Measurements from ENCODE around the gene APOA4. TPM values are rescaled to one million over a fixed set of nuclear protein-coding genes. Genes with fewer than 3 reads are reported as not detected.

APOA4 gene
- polyA plus RNA-seq, 1 donor from 2014 or later, result not detected

GRCh38 chr11:116851626-116852025 lies 28.5 kb upstream of the APOA4 start:
- Histone ChIP-seq H3K9ac (ENCODE audit: low read length) (no peak overlapping the region), H3K9me3 (ENCODE audit: low read length) (no peaks in the 10 kb centered on the region), H3K4me2 (ENCODE audit: low read length) (no peak overlapping the region), H4K20me1 (ENCODE audit: insufficient read depth) (no peaks in the 10 kb centered on the region), H3K27me3 (ENCODE audit: insufficient read depth, low read depth, low read length) (no peaks in the 10 kb centered on the region), H3K4me3 (ENCODE audit: low read length) (no peak overlapping the region), H3K36me3 (ENCODE audit: insufficient read depth, low read length) (peaks cover 11% of the 10 kb centered on the region), H3K27ac (ENCODE audit: low read length) (no peak overlapping the region), H3F3A (ENCODE audit: insufficient read depth, low read length, poor library complexity, severe bottlenecking) (no peaks in the 10 kb centered on the region), H3K9me2 (ENCODE audit: insufficient read depth, low read length) (no peaks in the 10 kb centered on the region), H3K79me2 (replicated peaks; ENCODE audit: insufficient read depth, low read length) (no peaks in the 10 kb centered on the region), H2AFZ (ENCODE audit: low read depth, low read length) (no peak overlapping the region)
- no peak for TF ChIP-seq SMC3 (conservative IDR thresholded peaks at IDR 0.05; ENCODE audit: poor library complexity)
- no peak for TF ChIP-seq TAF1 (IDR thresholded peaks at IDR 0.05; ENCODE audit: low read depth)
- TF ChIP-seq MXI1 (conservative IDR thresholded peaks at IDR 0.05; ENCODE audit: poor library complexity, severe bottlenecking), result no peak
- TF ChIP-seq, protein P1, sequence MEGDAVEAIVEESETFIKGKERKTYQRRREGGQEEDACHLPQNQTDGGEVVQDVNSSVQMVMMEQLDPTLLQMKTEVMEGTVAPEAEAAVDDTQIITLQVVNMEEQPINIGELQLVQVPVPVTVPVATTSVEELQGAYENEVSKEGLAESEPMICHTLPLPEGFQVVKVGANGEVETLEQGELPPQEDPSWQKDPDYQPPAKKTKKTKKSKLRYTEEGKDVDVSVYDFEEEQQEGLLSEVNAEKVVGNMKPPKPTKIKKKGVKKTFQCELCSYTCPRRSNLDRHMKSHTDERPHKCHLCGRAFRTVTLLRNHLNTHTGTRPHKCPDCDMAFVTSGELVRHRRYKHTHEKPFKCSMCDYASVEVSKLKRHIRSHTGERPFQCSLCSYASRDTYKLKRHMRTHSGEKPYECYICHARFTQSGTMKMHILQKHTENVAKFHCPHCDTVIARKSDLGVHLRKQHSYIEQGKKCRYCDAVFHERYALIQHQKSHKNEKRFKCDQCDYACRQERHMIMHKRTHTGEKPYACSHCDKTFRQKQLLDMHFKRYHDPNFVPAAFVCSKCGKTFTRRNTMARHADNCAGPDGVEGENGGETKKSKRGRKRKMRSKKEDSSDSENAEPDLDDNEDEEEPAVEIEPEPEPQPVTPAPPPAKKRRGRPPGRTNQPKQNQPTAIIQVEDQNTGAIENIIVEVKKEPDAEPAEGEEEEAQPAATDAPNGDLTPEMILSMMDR (IDR thresholded peaks at IDR 0.05; ENCODE audit: poor library complexity, severe bottlenecking), result no peak
- no peak for TF ChIP-seq POLR2AphosphoS5 (IDR thresholded peaks at IDR 0.05)
- TF ChIP-seq RAD21 (conservative IDR thresholded peaks at IDR 0.05), result no peak
- TF ChIP-seq REST (IDR thresholded peaks at IDR 0.05; ENCODE audit: borderline replicate concordance), result no peak

- Histone ChIP-seq H2AFZ (ENCODE audit: low read depth, low read length) (no peak overlapping the region), H3K36me3 (ENCODE audit: insufficient read depth, low read length) (peaks cover 11% of the 10 kb centered on the region)
- TF ChIP-seq REST (IDR thresholded peaks at IDR 0.05; ENCODE audit: borderline replicate concordance) (no peak), TAF1 (IDR thresholded peaks at IDR 0.05; ENCODE audit: low read depth) (no peak), EP300 (conservative IDR thresholded peaks at IDR 0.05; ENCODE audit: poor library complexity, severe bottlenecking) (no peak), RAD21 (conservative IDR thresholded peaks at IDR 0.05) (no peak), POLR2AphosphoS5 (IDR thresholded peaks at IDR 0.05) (no peak), EZH2 (IDR thresholded peaks at IDR 0.05; ENCODE audit: borderline replicate concordance, insufficient read depth, low read length, poor library complexity, severe bottlenecking) (no peak), SMC3 (conservative IDR thresholded peaks at IDR 0.05; ENCODE audit: poor library complexity) (no peak), MXI1 (conservative IDR thresholded peaks at IDR 0.05; ENCODE audit: poor library complexity, severe bottlenecking) (no peak)
- TF ChIP-seq, protein P1 (IDR thresholded peaks at IDR 0.05; ENCODE audit: poor library complexity, severe bottlenecking), result no peak
Observed at GRCh38 chr11:116849486-116849885, 26.4 kb upstream of the APOA4 start.

More at GRCh38 chr11:116849486-116849885, 26.4 kb upstream of the APOA4 start:
- Histone ChIP-seq H3K9ac (ENCODE audit: low read length) (no peak overlapping the region), H3K4me3 (ENCODE audit: low read length) (no peak overlapping the region), H3K79me2 (replicated peaks; ENCODE audit: insufficient read depth, low read length) (no peaks in the 10 kb centered on the region), H3K4me2 (ENCODE audit: low read length) (no peak overlapping the region), H3K27ac (ENCODE audit: low read length) (no peak overlapping the region), H3F3A (ENCODE audit: insufficient read depth, low read length, poor library complexity, severe bottlenecking) (no peaks in the 10 kb centered on the region), H3K9me3 (ENCODE audit: low read length) (no peaks in the 10 kb centered on the region), H3K9me2 (ENCODE audit: insufficient read depth, low read length) (no peaks in the 10 kb centered on the region), H4K20me1 (ENCODE audit: insufficient read depth) (no peaks in the 10 kb centered on the region), H3K27me3 (ENCODE audit: insufficient read depth, low read depth, low read length) (no peaks in the 10 kb centered on the region)
